Mucosa of descending colon (tissue), 3 donors: Measurements from ENCODE around the gene ZNF385C. TPM values are rescaled to one million over a fixed set of nuclear protein-coding genes. Genes with fewer than 3 reads are reported as not detected.
A peak's percentile ranks its signal among the peaks of the same experiment; 100 is the strongest.

ENCODE experiments used
- ATAC-seq: fragments of 200-7000 bp; cut with Tn5 transposase; one replicate; pipeline ENCODE4 v1.9.1; 2020; ENCODE audit warnings: mild to moderate bottlenecking, moderate library complexity
- DNase-seq, 3 donors: peaks; one replicate each; pipeline ENCODE4 v3.0.0-alpha.2; 2020
- H3K36me3 ChIP-seq: fragments of 200-600 bp; one replicate; pipeline ENCODE4 v1.8.0; 2021; ENCODE audit warnings: low read depth, mild to moderate bottlenecking
- H3K4me1 ChIP-seq: fragments of 200-600 bp; one replicate; pipeline ENCODE4 v1.8.0; 2021; ENCODE audit warnings: low read depth, mild to moderate bottlenecking
- H3K4me3 ChIP-seq: fragments of 200-600 bp; one replicate; pipeline ENCODE4 v1.8.0; 2021; ENCODE audit warnings: mild to moderate bottlenecking
- H3K9me3 ChIP-seq: fragments of 200-600 bp; one replicate; pipeline ENCODE4 v1.8.0; 2021; ENCODE audit warnings: mild to moderate bottlenecking
- CTCF ChIP-seq: fragments of 200-600 bp; IDR thresholded peaks from one replicate; pipeline ENCODE4 v1.8.0; 2022; ENCODE audit warnings: antibody characterized with exemption, mild to moderate bottlenecking
- intact Hi-C, 2 donors: fragments of 100-400 bp; cut with DNase I in 1 of 2; cut with micrococcal nuclease in 1 of 2; formaldehyde crosslinking; loops; one replicate each; pipeline versions ENCODE4 v1.11.0 to v1.11.1; 2022; cut with DNase I, micrococcal nuclease
- total RNA-seq, 3 donors: library from RNA; stranded (reverse); fragmentation: NEBNext Ultra II Directional in 2 of 3; extraction: Animal tissue kit (Norgen Biotek cat#: 25700) in 2 of 3; gene quantifications; one replicate each; pipeline versions ENCODE4 v1.2.1 to v1.2.4, GENCODE V29; 2021 to 2023
- donor health status: DM: no; HTN: no; CAD: no; lungs with moderate emphysema.
- donor health status: DM: no; HTN: no; CAD: no.
- donor health status: DM: no; HTN: yes; CAD: no.

The ZNF385C gene
- total RNA-seq, 3 donors from 2014 or later, result 0.41 to 0.96 (median 0.58) TPM

GRCh38 chr17:41985919-41986318 is 112.4 kb downstream of the ZNF385C start:
- DNase-seq (no peak), ATAC-seq (no peak)
- Histone ChIP-seq H3K4me1 (peaks cover 18% of the 10 kb centered on the region), H3K36me3 (no peaks in the 10 kb centered on the region), H3K9me3 (no peaks in the 10 kb centered on the region), H3K4me3 (no peak overlapping the region)
- TF ChIP-seq CTCF, result no peak
- intact Hi-C loops, result no loop called here

GRCh38 chr17:41984454-41984853 is 113.8 kb downstream of the ZNF385C start:
- no peak for TF ChIP-seq CTCF
- Histone ChIP-seq H3K36me3 (no peaks in the 10 kb centered on the region), H3K9me3 (no peaks in the 10 kb centered on the region), H3K4me1 (peaks cover 5% of the 10 kb centered on the region), H3K4me3 (no peak overlapping the region)
- ATAC-seq (no peak), DNase-seq (peak in 1 of 3 donors; percentile 40)
- intact Hi-C loops, result no loop called here

GRCh38 chr17:41982026-41982760 is 116.1 kb downstream of the ZNF385C start:
- H3K4me3 ChIP-seq, result no peak overlapping the region
- TF ChIP-seq CTCF, result no peak
- ATAC-seq, result no peak

GRCh38 chr17:41977991-41978390 is 120.3 kb downstream of the ZNF385C start:
- TF ChIP-seq CTCF, result no peak
- Histone ChIP-seq H3K36me3 (no peaks in the 10 kb centered on the region), H3K4me3 (no peak overlapping the region), H3K9me3 (no peaks in the 10 kb centered on the region), H3K4me1 (peaks cover 5% of the 10 kb centered on the region)
- ATAC-seq, result no peak
- intact Hi-C loops, result no loop called here
- peak in 1 of 3 donors; percentile 19 for DNase-seq

More at GRCh38 chr17:41982026-41982760, 116.1 kb downstream of the ZNF385C start:
- Histone ChIP-seq H3K9me3 (no peaks in the 10 kb centered on the region), H3K36me3 (no peaks in the 10 kb centered on the region), H3K4me1 (peaks cover 5% of the 10 kb centered on the region)
- intact Hi-C loops, result no loop called here
- peak in 1 of 3 donors; percentile 5 for DNase-seq

- Histone ChIP-seq H3K36me3 (no peaks in the 10 kb centered on the region), H3K4me1 (peaks cover 5% of the 10 kb centered on the region), H3K4me3 (no peak overlapping the region), H3K9me3 (no peaks in the 10 kb centered on the region)
- DNase-seq (peak in 1 of 3 donors; percentile 50), ATAC-seq (no peak)
- intact Hi-C loops, result no loop called here
- no peak for TF ChIP-seq CTCF
These were observed 122.0 kb downstream of the ZNF385C start for GRCh38 chr17:41976142-41976768.

Other genes starting within 250 kb of the ZNF385C start
- gene KLHL11, start 233.1 kb downstream of the ZNF385C start, total RNA-seq, result 10 to 100 TPM in 1 of 3 donors, 1 to 10 TPM in 2; 7.6 to 14.7 (median 8.5) TPM
- 10 to 100 TPM; 80.3 to 95.2 (median 81.5) TPM for gene ACLY, start 179.5 kb downstream of the ZNF385C start, total RNA-seq
- 1 to 10 TPM in 1 of 3 donors, under 1 TPM in 1, not detected in 1; 0.34 to 2.1 TPM for gene ODAD4, start 167.9 kb downstream of the ZNF385C start, total RNA-seq
- 10 to 100 TPM; 44.1 to 88.0 (median 51.6) TPM for gene CNP, start 131.7 kb downstream of the ZNF385C start, total RNA-seq
- gene DNAJC7, start 81.0 kb downstream of the ZNF385C start, total RNA-seq, result 100 to 1,000 TPM in 1 of 3 donors, 10 to 100 TPM in 2; 80.6 to 108 (median 86.7) TPM
- gene NKIRAS2, start 78.4 kb downstream of the ZNF385C start, total RNA-seq, result 10 to 100 TPM; 29.5 to 34.9 (median 31.1) TPM
- gene C17orf113, start 47.9 kb downstream of the ZNF385C start, total RNA-seq, result 1 to 10 TPM; 1.2 to 3.8 (median 2.0) TPM
- gene DHX58, start 14.2 kb upstream of the ZNF385C start, total RNA-seq, result 10 to 100 TPM; 11.7 to 18.0 (median 14.0) TPM
- 10 to 100 TPM; 21.6 to 47.8 (median 31.4) TPM for gene KAT2A, start 22.9 kb upstream of the ZNF385C start, total RNA-seq
- under 1 TPM in 1 of 3 donors, not detected in 2; 0.28 TPM for gene HSPB9, start 24.3 kb upstream of the ZNF385C start, total RNA-seq
- 100 to 1,000 TPM; 133 to 161 (median 160) TPM for gene RAB5C, start 56.5 kb upstream of the ZNF385C start, total RNA-seq
- gene KCNH4, start 82.7 kb upstream of the ZNF385C start, total RNA-seq, result under 1 TPM in 2 of 3 donors, not detected in 1; 0.06 to 0.10 TPM
- gene HCRT, start 87.0 kb upstream of the ZNF385C start, total RNA-seq, result not detected
- gene GHDC, start 96.0 kb upstream of the ZNF385C start, total RNA-seq, result 10 to 100 TPM; 21.9 to 22.2 (median 22.0) TPM
- gene STAT5B, start 177.9 kb upstream of the ZNF385C start, total RNA-seq, result 10 to 100 TPM; 30.1 to 93.0 (median 32.2) TPM
- 10 to 100 TPM; 26.4 to 53.7 (median 29.7) TPM for gene STAT5A, start 190.0 kb upstream of the ZNF385C start, total RNA-seq